ENCODE results near the gene ELAPOR1.

The ELAPOR1 gene

DNA sequence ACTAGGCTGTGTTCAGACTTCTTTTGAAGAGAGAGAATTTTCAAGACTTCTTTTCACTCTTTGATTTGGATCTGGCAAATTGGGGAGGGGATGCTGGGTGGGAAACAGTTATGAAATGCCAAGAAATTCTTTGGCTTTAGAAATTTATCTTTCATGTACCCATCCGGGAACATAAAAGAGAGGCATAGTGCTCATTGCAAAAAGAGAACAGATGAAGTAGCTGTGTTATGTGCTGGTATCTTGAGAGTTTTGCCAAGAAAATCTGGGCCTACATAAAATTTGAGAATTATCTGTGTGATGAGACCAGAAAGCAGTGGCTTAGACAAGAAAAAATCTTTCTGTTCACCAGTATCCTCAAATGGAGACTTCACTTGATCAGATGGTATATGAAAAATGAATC lies 19.0 kb upstream of the ELAPOR1 start:
- DNase-seq (ENCODE audit: low spot score), result no peak

GRCh38 chr1:109095631-109096030 lies 18.3 kb upstream of the ELAPOR1 start:
- DNase-seq (ENCODE audit: low spot score), result no peak

DNA sequence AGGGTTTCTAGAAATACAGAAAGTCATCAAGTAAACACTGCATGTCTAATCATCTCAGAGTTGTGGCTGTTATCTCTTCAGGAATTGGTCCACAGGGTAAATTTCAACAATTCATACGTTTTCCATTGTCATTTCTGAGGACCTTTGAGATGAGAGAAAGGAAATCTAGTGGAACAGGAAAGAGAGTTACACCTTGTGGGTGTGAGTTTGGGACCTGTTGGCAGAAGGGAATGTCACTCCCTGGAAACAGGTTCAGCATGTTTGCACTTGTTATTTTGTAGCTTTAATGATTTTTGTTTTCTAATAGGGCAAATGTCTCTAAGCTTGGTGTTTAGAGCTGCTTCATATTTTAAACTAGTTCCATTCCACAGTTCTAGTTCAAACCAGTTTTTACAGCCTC lies 17.8 kb upstream of the ELAPOR1 start:
- DNase-seq (ENCODE audit: low spot score), result no peak

GRCh38 chr1:109099938-109100773 lies 13.8 kb upstream of the ELAPOR1 start:
- peak; percentile 96 for DNase-seq (ENCODE audit: low spot score)

DNA sequence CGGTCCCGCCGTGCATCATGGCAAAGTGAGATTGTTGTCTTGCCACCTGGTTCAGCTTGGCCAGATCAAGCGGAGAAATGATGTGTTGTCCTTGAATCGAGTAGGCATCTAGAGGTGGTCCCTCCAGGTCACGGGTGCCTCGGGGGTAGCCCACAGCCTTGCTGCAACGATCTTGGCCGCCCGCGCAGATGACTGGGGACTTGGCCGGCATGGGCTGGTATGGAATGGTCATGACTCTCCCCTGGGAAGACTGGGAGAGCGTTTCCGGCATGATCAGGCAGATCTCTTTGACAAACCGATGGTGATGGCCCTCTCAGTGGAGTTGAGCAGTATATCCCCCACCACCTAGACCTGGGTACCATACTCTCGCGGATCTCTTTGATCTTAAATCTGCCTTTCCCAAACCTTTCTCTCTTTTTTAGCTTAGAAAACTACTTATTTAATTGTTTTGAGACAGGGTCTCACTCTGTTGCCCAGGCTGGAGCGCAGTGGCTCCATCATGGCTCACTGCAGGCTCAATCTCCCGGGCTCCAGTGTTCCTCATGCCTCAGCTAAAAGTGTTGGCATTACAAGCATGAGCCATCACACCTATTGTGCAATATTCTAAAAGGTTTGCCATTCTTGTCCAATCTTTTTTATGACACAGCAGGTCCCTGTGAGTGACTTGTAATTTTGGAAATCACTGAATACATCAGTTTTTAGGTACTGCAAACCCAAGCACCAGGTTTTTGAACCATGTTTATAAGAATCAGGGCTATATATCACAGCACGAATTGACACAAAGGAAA lies 9.4 kb upstream of the ELAPOR1 start:
- DNase-seq (ENCODE audit: low spot score), result no peak

GRCh38 chr1:109105881-109106280 lies 8.0 kb upstream of the ELAPOR1 start:
- no peak for DNase-seq (ENCODE audit: low spot score)

DNA sequence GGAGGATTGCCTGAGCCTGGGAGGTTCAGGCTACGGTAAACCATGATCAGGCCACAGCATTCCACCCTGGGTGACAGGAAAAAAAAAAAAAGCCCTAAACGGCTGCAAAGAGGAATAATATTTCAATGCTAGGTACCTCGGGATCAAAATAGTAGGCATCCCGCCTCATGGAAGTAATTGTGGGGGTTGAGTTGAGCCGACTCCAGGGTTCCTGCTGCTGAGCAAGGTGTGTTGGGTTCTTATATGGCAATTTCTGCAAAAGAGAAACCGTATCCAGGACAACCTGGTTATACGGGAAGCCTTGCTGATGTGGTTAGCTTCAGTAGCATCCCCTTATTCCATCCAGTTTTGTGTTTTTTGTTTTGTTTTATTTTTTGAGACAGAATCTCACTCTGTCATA lies 6.1 kb upstream of the ELAPOR1 start:
- no peak for DNase-seq (ENCODE audit: low spot score)

GRCh38 chr1:109109906-109110305 lies 4.0 kb upstream of the ELAPOR1 start:
- DNase-seq (ENCODE audit: low spot score), result no peak

DNA sequence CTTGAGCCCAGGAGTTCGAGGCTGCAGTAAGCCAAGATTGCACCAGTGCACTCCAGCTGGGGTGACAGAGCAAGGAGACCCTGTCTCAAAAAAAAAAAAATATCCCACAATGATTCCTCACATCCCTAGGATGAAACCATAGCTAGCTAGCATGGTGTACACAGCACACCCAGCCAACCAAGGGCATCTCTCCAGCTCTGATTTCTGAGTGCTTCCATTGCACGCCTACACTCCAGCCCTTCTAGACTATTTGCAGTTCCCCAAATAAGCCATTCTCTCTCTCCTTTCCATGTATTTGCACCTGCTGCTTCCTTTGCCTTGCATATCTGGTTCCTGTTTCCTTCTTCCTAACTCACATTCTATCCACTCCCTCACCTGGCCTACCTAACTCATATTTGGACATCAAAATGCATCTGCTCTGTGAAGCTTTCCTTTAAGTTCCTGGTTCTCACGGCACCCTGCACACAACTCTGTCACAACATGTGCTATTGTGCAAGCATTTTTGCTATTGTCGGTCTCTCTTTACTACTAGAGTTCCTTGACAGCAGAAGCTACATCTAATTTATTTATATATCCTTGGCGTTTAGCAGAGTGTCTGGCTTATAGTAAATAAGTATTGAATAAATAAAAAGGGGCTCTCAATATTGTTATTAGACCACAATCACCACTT lies 2.4 kb upstream of the ELAPOR1 start:
- DNase-seq (ENCODE audit: low spot score), result no peak

- DNase-seq (ENCODE audit: low spot score), result peak; percentile 76
Measured at GRCh38 chr1:109112056-109112651, 1.8 kb upstream of the ELAPOR1 start.

GRCh38 chr1:109112652-109113285 lies 1.1 kb upstream of the ELAPOR1 start:
- DNase-seq (ENCODE audit: low spot score), result peak; percentile 90

- no peak for DNase-seq (ENCODE audit: low spot score)
Measured at GRCh38 chr1:109114342-109114674, 393 bp downstream of the ELAPOR1 start.

- DNase-seq (ENCODE audit: low spot score), result no peak
Measured at GRCh38 chr1:109115685-109116084, 1.8 kb downstream of the ELAPOR1 start.

DNA sequence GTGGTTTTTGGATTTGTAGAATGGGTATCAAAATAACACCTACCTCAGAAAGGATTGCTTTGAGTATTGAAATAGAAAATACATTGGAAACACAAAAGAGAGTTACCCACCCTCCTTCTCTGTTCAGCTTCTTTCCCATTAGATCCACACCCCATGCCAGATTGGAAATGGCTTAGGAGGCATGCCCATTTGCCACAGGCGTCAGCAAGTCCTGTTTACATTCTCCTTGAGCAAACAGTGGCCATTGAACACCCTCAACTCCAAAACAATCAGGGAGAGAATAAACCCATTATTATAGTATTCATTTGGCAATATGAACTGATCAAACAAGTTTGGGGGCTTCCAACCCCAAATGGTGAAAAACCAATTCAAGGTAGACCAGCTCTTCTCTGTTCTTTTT lies 2.4 kb downstream of the ELAPOR1 start:
- no peak for DNase-seq (ENCODE audit: low spot score)

- DNase-seq (ENCODE audit: low spot score), result no peak
Measured at GRCh38 chr1:109118089-109118488, 4.2 kb downstream of the ELAPOR1 start.

- no peak for DNase-seq (ENCODE audit: low spot score)
Measured at GRCh38 chr1:109120356-109120755, 6.4 kb downstream of the ELAPOR1 start.

GRCh38 chr1:109131059-109131458 lies 17.1 kb downstream of the ELAPOR1 start:
- no peak for DNase-seq (ENCODE audit: low spot score)

DNA sequence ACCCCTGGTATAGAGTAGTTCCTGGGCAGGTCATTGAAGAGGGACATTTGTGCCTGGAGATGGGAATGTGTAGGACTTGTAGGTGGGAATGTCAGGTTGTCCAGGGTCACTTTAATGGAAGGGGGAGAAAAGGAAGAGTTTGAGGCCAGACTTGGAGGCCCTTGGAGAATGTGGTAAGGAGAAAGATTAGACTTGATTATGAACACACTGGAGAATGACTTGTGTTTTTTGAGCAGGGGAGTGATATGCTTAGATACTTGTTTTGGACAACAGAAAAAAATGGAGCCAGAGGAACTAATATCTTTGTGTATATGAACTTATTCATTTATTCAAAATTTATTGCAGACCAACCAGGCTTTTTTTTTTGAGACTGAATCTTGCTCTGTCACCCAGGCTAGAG lies 17.9 kb downstream of the ELAPOR1 start:
- no peak for DNase-seq (ENCODE audit: low spot score)

DNA sequence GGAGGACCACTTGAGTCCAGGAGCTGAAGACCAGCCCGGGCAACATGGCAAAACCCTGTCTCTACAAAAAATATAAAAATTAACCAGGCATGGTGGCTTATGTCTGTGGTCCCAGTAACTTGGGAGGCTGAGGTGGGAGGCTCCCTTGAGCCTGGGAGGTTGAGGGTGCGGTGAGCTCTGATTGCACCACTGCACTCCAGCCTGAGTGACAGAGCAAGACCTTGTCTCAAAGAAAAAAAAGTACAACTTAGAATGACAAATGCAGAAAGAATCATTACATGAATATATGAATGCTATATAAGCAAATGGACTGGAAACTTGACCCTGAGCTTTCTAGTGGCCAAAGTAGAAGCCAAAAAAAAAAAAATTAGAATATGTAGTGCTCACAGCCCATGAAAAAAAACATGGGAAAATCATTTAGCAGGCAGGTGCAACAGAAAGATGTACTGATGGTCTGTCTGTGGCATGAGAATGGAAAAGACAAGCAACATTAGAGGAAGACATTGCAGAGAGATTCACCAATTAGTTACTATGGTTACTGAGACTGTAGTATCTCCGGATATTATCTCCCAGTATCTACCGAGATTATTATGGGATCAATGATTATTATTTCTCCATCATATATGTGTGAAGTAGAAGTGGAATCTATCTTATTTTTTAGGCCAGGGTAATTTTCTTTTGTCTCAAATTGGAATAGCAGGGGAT lies 19.2 kb downstream of the ELAPOR1 start:
- DNase-seq (ENCODE audit: low spot score), result no peak

DNA sequence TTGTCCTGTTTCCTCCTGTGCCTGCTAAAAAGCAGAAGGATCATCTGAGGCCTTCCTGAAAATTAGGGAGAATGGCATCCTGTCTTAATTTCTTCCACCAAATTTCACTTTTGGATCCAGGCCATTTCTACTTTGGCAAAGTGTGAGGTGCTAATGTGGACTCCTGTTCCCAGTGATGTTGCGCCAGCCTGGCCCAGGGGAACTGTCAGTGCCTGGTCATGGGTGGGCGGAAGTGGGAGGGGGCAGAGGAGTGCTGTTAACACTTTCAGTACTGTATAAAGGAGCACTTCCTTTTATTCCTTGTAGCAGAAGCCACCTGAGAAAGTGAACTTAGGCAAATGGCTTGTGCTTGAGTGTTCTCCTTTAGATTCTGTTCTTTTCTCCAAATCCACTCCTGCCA lies 19.9 kb downstream of the ELAPOR1 start:
- no peak for DNase-seq (ENCODE audit: low spot score)

DNA sequence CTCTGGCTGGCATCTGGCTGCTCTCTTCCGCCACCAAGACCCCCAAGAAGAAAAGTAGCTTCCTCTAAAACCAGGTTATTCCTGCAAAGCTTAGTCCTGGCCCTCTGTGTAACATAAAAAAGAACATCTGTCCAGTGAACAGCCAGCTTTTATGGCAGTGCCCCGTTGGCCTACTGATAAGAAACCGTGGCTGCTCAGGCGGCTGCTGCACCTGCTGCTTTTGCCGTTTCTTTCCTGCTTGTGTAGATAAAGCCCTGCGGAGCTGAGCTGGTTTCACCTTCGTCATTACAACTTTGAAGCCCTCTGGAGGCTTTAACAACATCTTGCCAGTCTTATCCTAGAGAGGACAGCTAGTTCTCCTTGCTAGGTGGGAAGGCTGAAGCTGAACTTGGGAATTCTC lies 20.5 kb downstream of the ELAPOR1 start:
- DNase-seq (ENCODE audit: low spot score), result no peak
